Measurements from ENCODE around the gene IDH3G. TPM values are rescaled to one million over a fixed set of nuclear protein-coding genes. Genes with fewer than 3 reads are reported as not detected.

The IDH3G gene
- total RNA-seq, 1 donor from 2014 or later = 80.6 TPM

DNA sequence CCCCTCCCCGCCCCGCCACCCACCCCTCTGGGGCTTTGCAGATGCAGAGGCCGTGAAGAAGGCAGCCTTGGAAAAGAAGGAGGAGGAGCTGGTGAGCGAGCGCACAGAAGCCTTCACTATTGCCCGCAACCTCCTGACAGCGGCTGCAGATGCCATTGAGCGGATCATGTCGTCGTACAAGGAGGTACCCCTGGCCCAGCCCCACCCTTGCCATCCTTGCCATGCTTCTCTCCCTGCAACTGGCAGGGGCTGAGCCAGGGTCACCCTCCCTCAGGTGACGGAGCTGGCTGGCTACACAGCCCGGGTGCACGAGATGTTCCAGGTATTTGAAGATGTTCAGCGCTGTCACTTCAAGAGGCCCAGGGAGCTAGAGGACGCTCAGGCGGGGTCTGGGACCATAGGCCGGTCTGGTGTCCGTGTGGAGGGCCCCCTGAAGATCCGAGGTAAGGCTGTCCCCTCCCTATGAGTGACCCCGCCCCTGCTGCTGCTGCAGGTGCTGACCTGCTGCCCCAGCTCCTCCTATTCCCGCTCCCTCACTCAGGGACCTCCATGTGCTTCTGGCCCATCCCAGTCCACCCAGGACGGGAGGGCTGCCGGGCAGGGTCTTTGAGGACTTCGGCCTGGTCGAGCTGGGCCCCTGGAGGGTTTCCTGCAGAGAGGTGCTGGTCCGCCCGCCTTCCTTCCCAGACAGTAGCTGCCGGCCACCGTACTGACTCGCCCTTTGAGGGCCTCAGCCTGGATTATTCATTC lies 57.9 kb downstream of the IDH3G start:
- Histone ChIP-seq H3K27me3 (ENCODE audit: control insufficient read depth, insufficient read depth, low read length) (no peaks in the 10 kb centered on the region), H3K4me3 (ENCODE audit: low read depth, low read length) (no peak overlapping the region), H3K36me3 (ENCODE audit: control insufficient read depth, insufficient read depth, low read length) (no peaks in the 10 kb centered on the region)
- TF ChIP-seq, protein P1, sequence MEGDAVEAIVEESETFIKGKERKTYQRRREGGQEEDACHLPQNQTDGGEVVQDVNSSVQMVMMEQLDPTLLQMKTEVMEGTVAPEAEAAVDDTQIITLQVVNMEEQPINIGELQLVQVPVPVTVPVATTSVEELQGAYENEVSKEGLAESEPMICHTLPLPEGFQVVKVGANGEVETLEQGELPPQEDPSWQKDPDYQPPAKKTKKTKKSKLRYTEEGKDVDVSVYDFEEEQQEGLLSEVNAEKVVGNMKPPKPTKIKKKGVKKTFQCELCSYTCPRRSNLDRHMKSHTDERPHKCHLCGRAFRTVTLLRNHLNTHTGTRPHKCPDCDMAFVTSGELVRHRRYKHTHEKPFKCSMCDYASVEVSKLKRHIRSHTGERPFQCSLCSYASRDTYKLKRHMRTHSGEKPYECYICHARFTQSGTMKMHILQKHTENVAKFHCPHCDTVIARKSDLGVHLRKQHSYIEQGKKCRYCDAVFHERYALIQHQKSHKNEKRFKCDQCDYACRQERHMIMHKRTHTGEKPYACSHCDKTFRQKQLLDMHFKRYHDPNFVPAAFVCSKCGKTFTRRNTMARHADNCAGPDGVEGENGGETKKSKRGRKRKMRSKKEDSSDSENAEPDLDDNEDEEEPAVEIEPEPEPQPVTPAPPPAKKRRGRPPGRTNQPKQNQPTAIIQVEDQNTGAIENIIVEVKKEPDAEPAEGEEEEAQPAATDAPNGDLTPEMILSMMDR (IDR thresholded peaks at IDR 0.05; ENCODE audit: insufficient read depth, low read length, poor library complexity, severe bottlenecking) = no peak
- DNase-seq (ENCODE audit: low read depth) = no peak

Other genes starting within 250 kb of the IDH3G start
- 29.3 and 36.6 TPM in 2 replicates for gene CCNQ, start 195.2 kb downstream of the IDH3G start, total RNA-seq
- gene DUSP9, start 147.2 kb downstream of the IDH3G start, total RNA-seq = 3.2 and 4.1 TPM in 2 replicates
- 0.34 and 1.6 TPM in 2 replicates for gene PNCK, start 120.6 kb downstream of the IDH3G start, total RNA-seq
- gene SLC6A8, start 106.4 kb downstream of the IDH3G start, total RNA-seq = 35.0 and 36.0 TPM in 2 replicates
- gene BCAP31, start 70.0 kb downstream of the IDH3G start, total RNA-seq = 148 and 179 TPM in 2 replicates
- gene ABCD1, start 69.5 kb downstream of the IDH3G start, total RNA-seq = 14.2 and 15.3 TPM in 2 replicates
- gene PLXNB3, start 30.1 kb downstream of the IDH3G start, total RNA-seq = 3.6 and 9.1 TPM in 2 replicates
- gene SRPK3, start 13.3 kb downstream of the IDH3G start, total RNA-seq = 0.08 and 0.27 TPM in 2 replicates
- gene SSR4, start 293 bp upstream of the IDH3G start, total RNA-seq = 300 and 319 TPM in 2 replicates
- gene PDZD4, start 36.2 kb upstream of the IDH3G start, total RNA-seq = 0.68 and 1.8 TPM in 2 replicates
- 122 and 138 TPM in 2 replicates for gene L1CAM, start 91.8 kb upstream of the IDH3G start, total RNA-seq
- 0.08 and 0.21 TPM in 2 replicates for gene AVPR2, start 110.3 kb upstream of the IDH3G start, total RNA-seq
- 12.7 and 14.0 TPM in 2 replicates for gene ARHGAP4, start 131.9 kb upstream of the IDH3G start, total RNA-seq
- gene NAA10, start 140.7 kb upstream of the IDH3G start, total RNA-seq = 139 and 141 TPM in 2 replicates
- 22.9 and 38.7 TPM in 2 replicates for gene RENBP, start 150.3 kb upstream of the IDH3G start, total RNA-seq
- gene HCFC1, start 177.4 kb upstream of the IDH3G start, total RNA-seq = 56.2 and 72.2 TPM in 2 replicates
- 6.7 and 11.9 TPM in 2 replicates for gene TMEM187, start 178.4 kb upstream of the IDH3G start, total RNA-seq
- 193 and 225 TPM in 2 replicates for gene IRAK1, start 225.5 kb upstream of the IDH3G start, total RNA-seq

Data from kidney epithelial cell (primary cell).